Erythroblast (primary cell): ENCODE data around the gene DHRS4L2.
"Not testable (repeated sequence)": the region's sequence is repeated elsewhere in the genome, so short reads cannot be mapped to it uniquely, and the experiment has no call there.

ENCODE experiments used
- GATA1 ChIP-seq: IDR thresholded peaks from 2 replicates; pipeline ENCODE4 v1.6.1; 2011; ENCODE audit warnings: low read depth, mild to moderate bottlenecking, control low read depth, low read length, moderate library complexity
- POLR2A ChIP-seq: IDR thresholded peaks from 2 replicates; pipeline ENCODE4 v1.6.1; 2011; ENCODE audit warnings: mild to moderate bottlenecking, low read length

DNA sequence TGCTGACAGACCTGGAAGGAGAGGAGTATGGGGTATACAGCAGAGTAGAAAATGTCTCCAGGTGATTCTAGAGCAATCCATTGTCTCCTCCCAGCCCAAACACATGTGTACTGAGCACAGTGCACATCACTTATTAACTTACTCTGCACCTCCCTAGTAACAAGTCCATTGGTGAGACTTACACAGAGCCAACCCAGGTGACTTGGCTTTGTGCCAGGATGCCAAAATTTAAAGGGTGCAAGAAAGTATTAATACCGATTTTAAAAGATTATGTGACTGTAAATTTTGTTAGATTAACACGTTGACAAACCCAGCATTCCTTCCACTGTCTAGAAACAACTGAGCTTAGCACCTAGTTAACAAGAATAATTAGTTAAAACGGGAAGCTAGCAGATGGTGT, 4.3 kb downstream of the DHRS4L2 start:
- TF ChIP-seq POLR2A, GATA1: not testable (repeated sequence)
